ENCODE measurements around the gene SALL4.
"Not testable (repeated sequence)": the region's sequence is repeated elsewhere in the genome, so short reads cannot be mapped to it uniquely, and the experiment has no call there.

SALL4 gene

GRCh38 chr20:51802170-51802751 is at the start of gene SALL4:
TSS of gene SALL4 (minus strand) at chr20:51802521. CDS start at chr20:51802408, 113 bp downstream.
- DNase-seq = no peak

DNA sequence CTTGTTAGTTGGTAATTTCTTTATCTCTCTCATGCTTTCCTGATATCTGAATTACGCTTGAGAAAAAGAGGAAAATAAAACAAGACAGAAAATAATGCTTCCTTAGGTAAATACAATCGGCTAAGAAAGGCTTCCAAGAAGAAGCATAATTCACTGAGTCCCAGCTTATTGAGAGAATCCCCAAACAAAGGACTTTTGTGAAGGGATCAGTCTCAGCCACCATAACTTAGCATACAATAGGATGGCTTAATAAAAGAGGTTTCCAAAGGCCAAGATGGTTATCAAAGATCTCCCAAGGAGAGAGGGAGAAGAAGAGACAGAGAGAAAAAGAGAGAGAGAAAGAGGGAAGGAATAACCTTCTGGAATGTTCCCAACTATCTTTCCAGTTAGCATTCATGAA is 46.0 kb upstream of the SALL4 start:
- no peak for DNase-seq

DNA sequence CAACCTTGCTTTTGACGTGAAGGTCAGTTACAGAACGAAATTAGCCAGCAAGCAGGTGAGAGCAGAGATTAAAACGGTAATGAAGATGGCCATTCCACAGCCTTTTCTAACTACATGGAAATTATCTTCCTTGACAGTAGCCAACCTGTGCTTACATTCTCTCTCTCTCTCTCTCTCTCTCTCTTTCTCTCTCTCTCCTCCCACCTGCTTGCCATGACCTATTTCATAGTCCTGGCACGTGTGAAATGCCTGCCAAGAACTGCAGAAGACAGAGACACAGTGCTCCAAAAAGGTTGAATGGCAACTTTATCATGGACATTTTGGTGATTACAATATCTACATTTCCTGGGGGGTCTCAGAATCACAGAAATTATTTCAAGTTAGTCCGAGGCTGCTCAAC is 38.5 kb upstream of the SALL4 start:
- DNase-seq = no peak

DNA sequence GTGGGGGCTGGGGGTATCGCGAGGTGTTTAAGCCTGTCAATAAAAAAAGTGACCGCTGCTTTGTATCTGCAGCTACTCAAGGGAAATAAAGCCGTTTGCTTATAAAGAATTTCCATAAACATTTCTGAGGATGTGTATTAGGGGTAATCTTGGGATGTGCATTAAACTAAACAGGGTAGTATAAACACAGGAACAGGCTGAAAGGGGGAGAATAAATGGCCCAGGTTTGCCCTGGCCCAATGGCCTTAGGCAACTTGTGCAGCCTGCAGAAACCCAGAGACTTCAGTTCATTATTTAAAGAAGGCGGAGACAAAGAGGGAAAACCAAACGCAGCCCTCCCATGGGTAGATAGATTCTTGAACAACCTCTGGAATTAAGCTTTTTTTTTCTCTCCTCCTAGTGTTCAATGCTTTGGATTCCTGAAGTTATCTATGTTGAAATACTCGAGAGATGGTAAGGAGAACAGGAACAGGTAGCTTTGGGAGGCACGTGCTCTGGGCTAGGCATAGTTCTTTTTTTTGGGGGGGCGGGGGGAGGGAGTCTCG is 35.6 kb upstream of the SALL4 start:
- DNase-seq = no peak

GRCh38 chr20:51837436-51837835 is 35.1 kb upstream of the SALL4 start:
- no peak for DNase-seq

DNA sequence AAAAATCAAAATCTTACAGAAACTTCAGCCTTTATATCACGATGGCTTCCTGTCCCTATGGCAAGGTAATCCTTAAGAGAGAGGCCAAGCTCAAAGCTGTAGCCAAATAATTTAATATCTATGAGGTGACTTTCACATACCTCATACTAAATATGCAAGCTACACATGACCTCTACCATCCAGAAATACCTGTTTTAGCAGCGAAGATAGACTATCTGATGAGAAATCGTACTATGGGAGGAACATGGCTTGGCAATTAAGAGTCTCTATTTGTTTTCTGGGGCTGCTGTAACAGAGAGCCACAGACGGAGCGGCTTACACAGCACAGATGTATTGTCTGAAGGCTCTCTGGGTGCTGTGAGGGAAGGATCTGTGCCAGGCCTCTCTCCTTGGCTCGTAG is 31.0 kb upstream of the SALL4 start:
- DNase-seq = no peak

DNA sequence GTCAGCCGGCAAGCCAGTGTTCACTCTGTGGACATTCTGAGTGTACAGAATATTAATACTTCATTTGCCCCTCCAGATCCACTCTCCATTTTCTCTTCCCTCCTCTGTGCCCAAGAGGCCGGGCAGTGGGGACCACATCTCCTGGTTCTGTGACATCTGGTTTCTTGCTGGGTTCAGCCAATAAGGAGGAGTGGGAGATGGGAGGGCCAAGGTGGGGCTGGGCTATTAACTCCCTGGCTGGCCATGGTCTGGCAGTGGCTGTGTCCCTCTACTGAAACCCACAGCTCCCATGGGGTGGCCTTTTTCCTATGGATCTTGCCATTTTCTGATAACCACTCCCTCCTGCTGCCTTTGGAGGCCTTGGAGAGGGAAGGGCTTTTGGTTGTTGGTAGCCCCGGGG is 30.0 kb upstream of the SALL4 start:
- DNase-seq = no peak

DNA sequence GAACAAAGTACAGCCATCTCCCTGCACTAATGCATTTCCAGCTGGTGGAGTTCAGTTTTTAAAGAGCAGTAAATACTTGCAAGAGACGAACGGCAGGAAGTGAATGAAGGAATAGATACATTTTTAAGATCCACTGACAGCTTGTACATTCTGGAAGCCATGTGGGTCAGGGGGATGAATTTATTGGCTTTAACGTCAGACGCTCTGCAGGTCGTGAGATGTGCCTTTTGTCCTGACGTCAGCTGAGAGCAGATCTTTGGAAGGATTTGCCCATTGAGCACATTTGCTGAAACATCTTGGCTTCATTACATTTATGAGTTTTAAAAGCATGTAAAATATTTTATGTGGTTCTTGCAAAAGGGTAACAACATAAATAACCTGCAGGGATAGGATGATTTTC is 29.5 kb upstream of the SALL4 start:
- DNase-seq = no peak

DNA sequence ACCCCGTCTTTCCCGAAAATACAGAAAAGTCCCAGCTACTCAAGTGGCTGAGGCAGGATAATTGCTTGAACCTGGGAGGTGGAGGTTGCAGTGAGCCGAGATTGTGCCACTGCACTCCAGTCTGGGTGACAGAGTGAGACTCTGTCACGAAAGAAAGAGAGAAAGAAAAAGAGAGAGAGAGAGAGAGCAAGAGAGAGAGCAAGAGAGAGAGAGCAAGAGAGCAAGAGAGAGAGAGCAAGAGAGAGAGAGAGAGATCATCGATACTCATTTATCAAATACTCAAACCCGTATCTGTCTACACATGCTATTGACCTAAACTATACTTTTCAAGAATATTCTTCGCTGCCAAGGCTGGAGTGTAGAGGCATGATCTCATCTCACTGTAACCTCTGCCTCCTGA is 28.2 kb upstream of the SALL4 start:
- no peak for DNase-seq

DNA sequence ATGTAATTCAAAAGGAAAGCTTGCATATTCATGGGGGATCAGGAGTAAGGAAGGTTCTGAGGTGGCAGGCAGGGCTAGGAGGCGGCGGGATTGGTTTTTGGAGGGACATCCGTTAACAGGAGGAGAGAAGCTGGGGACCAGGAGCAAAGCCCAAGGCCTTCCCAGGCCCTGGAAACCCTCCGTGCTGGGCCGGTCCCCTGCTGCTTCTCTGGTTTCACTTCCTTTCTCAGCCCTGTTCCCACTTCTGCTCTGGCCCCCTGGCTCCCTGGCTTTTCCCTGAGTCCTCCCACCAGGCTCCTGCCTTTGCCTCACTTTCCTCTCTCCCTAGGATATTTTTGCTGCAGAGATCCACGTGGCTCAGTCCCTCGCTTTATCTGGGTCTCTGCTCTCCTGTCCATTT is 26.4 kb upstream of the SALL4 start:
- no peak for DNase-seq

DNA sequence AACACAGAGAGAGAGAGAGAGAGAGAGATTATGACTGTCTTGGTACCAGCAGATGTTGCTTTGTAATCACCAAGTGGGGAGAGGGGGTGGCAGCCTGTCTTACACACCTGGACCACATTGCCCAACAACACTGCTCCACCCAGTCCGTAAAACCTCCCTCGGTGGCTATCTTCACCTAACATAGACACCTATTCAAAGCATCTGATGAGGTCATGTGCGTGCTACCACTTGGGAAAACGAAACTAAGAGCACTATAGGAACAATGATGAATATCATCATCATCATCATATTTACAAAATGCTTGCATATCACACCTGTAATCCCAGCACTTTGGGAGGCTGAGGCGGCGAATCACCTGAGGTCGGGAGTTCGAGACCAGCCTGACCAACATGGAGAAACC is 24.1 kb upstream of the SALL4 start:
- no peak for DNase-seq

- DNase-seq = no peak
Measured at GRCh38 chr20:51818479-51819008, 16.2 kb upstream of the SALL4 start.

GRCh38 chr20:51816856-51817255 is 14.5 kb upstream of the SALL4 start:
- DNase-seq = not testable (repeated sequence)

GRCh38 chr20:51815383-51816076 is 13.2 kb upstream of the SALL4 start:
- no peak for DNase-seq

DNA sequence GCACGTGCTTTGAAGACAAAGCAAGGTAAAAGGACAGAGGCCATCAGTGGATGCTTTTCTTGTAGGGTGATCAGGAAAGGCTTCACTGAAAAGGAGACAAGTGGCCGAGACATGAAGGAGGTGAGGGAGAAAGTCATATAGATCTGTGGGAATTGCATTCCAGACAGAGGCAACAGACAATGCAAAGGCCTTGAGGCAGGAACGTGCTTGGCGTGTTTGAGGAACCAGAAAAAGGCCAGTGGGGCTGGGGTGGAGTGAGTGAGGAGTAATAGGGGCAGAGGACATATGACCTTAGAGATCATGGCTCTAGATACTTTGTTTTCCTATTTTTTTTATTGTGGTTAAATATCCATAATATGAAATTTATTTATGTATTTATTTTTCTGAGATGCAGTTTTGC is 10.5 kb upstream of the SALL4 start:
- DNase-seq = no peak

- no peak for DNase-seq
Measured at GRCh38 chr20:51811514-51812128, 9.3 kb upstream of the SALL4 start.

DNA sequence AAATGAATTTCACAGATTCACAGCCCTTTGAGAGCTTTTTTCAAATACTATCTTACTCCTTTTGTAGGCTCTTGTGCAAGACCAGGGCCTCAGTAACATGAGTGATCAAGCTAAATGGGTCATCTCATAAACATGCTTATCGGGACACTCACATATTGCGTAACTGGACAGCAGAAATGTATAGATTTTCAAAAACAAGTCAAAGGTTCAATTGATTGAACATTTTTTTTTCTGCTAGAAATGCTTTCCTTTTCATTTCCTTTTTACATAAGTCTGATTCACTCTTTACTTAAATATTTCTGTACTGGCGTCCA is 8.7 kb upstream of the SALL4 start:
- DNase-seq = no peak

DNA sequence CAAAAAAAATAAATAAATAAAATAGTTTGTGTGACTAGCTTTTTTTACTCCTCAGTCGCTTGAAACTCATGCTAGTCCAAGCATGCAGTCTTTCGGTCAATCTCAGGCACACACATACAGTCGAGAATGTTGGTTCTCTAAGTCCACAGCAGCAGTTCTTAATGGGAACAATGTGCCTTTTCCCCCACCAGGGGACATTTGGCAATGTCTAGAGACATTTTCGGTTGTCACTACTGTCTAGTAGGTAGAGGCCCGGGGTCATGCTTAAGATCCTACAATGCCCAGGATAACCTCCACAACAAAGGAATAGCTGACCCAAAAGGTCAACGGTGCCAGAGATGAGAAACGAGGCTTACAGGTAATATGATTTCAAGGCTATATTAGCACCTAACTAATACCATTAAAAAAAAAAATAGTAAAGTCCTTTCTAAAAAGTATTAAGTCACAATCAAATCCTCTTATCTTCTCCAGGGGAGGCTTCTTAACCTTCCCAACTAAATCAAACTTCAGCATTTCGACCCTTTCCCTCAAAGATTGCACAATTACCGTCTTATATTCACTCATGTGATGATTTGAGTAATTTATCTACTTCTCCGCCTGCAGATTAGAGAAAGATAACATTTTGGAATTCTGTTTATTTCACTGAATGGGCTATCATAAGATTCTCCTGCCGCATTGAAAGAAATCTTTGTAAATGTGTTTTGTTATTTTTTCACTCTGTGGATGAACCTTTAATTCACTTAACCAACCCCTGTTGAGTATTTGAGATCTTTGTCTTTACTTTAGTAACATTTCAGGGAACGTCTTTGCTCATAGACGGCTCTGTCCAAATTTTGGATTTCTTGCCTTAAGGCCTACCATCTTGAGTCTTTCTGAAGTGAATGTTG is 8.1 kb upstream of the SALL4 start:
- no peak for DNase-seq

GRCh38 chr20:51807720-51808250 is 5.5 kb upstream of the SALL4 start:
- no peak for DNase-seq

GRCh38 chr20:51804754-51805153 is 2.4 kb upstream of the SALL4 start:
- DNase-seq = no peak

DNA sequence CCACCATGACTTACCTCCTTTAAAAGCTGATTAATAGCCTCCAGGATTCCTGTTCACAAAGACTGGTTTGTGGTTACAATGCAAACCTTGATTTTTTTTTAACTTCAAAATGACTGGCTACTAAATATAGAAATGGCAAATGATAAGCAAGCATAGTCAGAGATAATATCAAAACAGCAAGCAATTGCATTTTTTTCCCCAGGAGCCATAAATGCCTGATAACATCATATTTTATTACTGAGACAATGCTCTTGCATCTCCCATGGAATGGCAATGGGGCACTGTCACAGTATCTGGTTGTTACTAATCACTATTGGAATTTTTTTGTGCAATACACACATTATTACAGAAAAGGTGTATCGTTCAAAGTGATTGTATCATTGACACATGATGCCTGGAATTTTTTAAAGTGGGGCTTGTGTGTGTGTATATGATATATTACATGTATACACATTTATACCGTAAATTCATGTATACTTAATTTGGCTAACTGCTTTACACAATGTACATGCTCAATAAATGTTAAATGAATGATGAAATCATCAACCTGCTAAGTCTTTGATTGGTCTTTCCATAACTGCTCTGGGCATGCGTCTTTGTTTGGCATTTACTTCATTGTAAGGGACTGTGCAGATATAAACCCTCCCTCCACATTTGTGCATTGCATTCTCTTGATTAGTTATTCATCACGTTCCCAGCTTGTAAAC is 980 bp upstream of the SALL4 start:
- DNase-seq = no peak

DNA sequence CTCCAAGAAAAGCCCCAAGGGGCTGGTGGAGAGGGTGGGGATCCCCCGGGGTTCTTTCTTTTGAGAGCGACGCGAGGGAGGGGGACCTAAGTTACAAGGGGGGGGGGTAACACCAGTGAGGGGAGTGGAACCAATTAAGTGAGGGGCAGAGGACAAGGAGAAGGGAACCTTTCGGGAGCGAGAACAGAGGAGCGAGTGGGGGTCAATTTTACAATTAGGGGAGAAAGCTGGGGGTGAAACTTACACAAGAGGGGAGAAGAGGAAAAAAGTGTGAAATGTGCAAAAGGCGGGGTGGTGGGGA is 548 bp downstream of the SALL4 start:
- DNase-seq = no peak

All from right forelimb (tissue), 1 donor.